ENCODE data around the gene ERC2.

The ERC2 gene

DNA sequence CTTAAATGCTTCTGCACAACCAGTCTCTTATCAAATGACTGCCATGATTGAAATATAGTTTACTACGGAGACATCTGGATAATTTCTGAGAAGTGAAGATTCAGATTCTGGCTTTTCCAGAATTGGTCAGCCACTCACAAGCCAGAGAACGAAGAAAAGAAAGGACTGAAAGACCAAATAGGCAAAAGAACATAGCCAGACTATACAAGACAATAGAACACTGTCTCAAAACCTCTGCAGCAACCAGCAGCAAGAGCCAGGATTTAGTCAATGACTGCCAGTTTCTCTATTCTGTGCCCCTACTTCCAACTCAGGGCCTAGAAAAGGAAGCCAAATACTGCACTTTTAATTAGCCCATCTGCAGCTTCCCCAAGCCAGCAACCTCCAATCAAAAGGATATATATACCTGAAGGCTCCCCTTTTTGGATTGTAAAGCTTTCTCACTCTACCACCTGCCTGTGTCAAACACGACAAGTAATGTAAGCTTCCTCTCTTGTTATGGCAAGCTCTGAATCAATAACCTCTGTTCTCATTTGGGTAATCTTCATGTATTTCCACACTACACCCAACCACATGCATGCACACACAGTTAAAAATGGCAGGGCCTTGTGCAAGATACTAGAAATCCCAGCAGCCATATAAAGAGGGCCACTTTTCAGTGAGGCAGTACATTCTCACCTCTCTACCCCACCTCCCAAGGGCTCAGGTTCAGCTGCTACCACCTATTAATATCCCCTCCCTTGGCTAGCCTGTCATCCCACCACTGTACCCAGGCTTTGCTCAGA lies 97.1 kb downstream of the ERC2 start:
- no peaks in the 10 kb centered on the region for H3K27me3 ChIP-seq (ENCODE audit: insufficient read depth, low read depth, severe bottlenecking)
- no peak overlapping the region for H3K27ac ChIP-seq
- no peak for TF ChIP-seq CTCF (IDR thresholded peaks at IDR 0.05; ENCODE audit: low read depth, low read length)
- no peak overlapping the region for H3K4me3 ChIP-seq (ENCODE audit: low read depth, low read length)
- DNase-seq: no peak
- no peaks in the 10 kb centered on the region for H3K9me3 ChIP-seq (ENCODE audit: severe bottlenecking)
- no peaks in the 10 kb centered on the region for H3K36me3 ChIP-seq

DNA sequence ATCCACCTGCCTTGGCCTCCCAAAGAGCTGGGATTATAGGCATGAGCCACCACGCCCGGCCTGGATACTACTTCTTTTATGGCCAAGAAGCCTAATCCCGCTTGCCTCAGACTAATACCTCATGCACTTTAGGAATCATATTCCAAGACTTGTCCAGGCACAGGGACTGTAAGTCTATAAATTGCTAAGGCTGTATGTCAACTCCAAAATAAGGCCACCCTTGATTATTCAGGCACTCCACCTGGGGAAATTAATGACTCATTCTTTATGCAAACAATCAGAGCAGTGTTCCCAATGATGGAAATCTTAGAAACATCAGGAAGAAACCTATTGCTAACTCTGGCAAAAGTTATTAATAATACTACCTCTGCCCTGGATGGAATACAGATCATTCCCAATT lies 98.4 kb downstream of the ERC2 start:
- no peak for DNase-seq
- Histone ChIP-seq H3K4me3 (ENCODE audit: low read depth, low read length) (no peak overlapping the region), H3K36me3 (no peaks in the 10 kb centered on the region), H3K27ac (no peak overlapping the region), H3K9me3 (ENCODE audit: severe bottlenecking) (no peaks in the 10 kb centered on the region), H3K27me3 (ENCODE audit: insufficient read depth, low read depth, severe bottlenecking) (no peaks in the 10 kb centered on the region)
- TF ChIP-seq CTCF (IDR thresholded peaks at IDR 0.05; ENCODE audit: low read depth, low read length): no peak

- no peak for TF ChIP-seq CTCF (IDR thresholded peaks at IDR 0.05; ENCODE audit: low read depth, low read length)
- no peak overlapping the region for H3K4me3 ChIP-seq (ENCODE audit: low read depth, low read length)
Observed at GRCh38 chr3:56368846-56369245, 99.4 kb downstream of the ERC2 start.

DNA sequence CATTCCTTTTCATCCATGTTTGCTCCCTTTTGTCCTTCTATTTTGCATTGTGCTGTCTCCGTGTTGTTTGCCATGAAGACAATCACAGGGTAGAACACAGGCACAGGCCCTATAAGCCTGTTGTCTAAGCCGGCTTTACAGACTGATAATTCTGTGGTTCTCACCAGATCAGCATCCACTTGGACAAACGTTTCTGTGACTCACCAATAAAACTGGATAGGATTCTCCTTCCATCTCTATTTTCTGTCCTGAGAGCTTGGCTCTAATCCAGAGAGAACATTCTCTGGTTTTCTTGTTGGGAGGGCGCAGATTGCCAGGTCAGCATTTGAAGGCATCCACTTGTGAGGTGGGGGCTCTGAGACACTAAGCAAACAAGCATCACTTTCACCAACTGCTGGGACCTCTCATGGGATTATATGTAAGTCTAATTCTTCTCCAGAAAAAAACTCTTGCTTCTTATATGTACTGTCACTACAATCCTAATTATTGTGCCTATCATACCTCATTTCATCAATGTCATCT lies 101.6 kb downstream of the ERC2 start:
- Histone ChIP-seq H3K27ac (no peak overlapping the region), H3K4me3 (ENCODE audit: low read depth, low read length) (no peak overlapping the region)

More at GRCh38 chr3:56368846-56369245, 99.4 kb downstream of the ERC2 start:
- no peak overlapping the region for H3K27ac ChIP-seq
- no peaks in the 10 kb centered on the region for H3K27me3 ChIP-seq (ENCODE audit: insufficient read depth, low read depth, severe bottlenecking)
- no peak for DNase-seq
- no peaks in the 10 kb centered on the region for H3K36me3 ChIP-seq
- no peaks in the 10 kb centered on the region for H3K9me3 ChIP-seq (ENCODE audit: severe bottlenecking)

GRCh38 chr3:56365905-56366640 lies 102.2 kb downstream of the ERC2 start:
- H3K36me3 ChIP-seq: no peaks in the 10 kb centered on the region
- H3K27ac ChIP-seq: no peak overlapping the region
- TF ChIP-seq CTCF (IDR thresholded peaks at IDR 0.05; ENCODE audit: low read depth, low read length): no peak
- DNase-seq: peak; percentile 10
- H3K9me3 ChIP-seq (ENCODE audit: severe bottlenecking): no peaks in the 10 kb centered on the region
- H3K4me3 ChIP-seq (ENCODE audit: low read depth, low read length): no peak overlapping the region
- H3K27me3 ChIP-seq (ENCODE audit: insufficient read depth, low read depth, severe bottlenecking): no peaks in the 10 kb centered on the region

More for the DNA sequence above, 101.6 kb downstream of the ERC2 start:
- H3K27me3 ChIP-seq (ENCODE audit: insufficient read depth, low read depth, severe bottlenecking): no peaks in the 10 kb centered on the region
- H3K36me3 ChIP-seq: no peaks in the 10 kb centered on the region
- H3K9me3 ChIP-seq (ENCODE audit: severe bottlenecking): no peaks in the 10 kb centered on the region
- TF ChIP-seq CTCF (IDR thresholded peaks at IDR 0.05; ENCODE audit: low read depth, low read length): no peak
- DNase-seq: peak; percentile 50

Data from WERI-Rb-1 (cell line).